Measurements from ENCODE around the gene SPCS2.

DNA sequence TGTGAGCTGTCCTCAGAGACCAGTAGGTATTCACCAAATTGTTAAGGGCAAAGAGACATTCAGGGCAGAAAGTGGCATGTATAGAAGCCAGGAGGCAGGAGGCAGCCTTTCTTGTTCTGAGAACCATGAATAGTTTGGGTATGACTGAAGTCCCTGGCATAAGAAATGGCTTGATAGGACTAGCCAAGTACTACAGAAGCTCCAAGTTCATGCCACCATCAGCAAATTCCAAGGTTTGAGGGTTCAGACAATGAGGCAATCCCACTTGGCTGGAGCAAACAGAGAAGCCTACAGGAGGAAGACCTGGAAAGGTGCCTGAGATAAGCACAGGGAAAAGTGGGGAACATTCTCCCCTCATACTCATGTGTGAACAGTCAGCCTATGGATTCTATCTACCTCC lies 25.9 kb upstream of the SPCS2 start:
- TF ChIP-seq, protein P1, sequence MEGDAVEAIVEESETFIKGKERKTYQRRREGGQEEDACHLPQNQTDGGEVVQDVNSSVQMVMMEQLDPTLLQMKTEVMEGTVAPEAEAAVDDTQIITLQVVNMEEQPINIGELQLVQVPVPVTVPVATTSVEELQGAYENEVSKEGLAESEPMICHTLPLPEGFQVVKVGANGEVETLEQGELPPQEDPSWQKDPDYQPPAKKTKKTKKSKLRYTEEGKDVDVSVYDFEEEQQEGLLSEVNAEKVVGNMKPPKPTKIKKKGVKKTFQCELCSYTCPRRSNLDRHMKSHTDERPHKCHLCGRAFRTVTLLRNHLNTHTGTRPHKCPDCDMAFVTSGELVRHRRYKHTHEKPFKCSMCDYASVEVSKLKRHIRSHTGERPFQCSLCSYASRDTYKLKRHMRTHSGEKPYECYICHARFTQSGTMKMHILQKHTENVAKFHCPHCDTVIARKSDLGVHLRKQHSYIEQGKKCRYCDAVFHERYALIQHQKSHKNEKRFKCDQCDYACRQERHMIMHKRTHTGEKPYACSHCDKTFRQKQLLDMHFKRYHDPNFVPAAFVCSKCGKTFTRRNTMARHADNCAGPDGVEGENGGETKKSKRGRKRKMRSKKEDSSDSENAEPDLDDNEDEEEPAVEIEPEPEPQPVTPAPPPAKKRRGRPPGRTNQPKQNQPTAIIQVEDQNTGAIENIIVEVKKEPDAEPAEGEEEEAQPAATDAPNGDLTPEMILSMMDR (IDR thresholded peaks at IDR 0.05 in 8 of 11, conservative IDR thresholded peaks at IDR 0.05 in 3 of 11): no peak
- no peak for TF ChIP-seq POLR2A (IDR thresholded peaks at IDR 0.05)
